Inferior parietal cortex (tissue), 1 donor: ENCODE results near the gene COG6.

Experiments used
- DNase-seq: peaks from one replicate; pipeline ENCODE4 v3.0.0-alpha.2; 2016; ENCODE audit errors: extremely low spot score

COG6 gene

DNA sequence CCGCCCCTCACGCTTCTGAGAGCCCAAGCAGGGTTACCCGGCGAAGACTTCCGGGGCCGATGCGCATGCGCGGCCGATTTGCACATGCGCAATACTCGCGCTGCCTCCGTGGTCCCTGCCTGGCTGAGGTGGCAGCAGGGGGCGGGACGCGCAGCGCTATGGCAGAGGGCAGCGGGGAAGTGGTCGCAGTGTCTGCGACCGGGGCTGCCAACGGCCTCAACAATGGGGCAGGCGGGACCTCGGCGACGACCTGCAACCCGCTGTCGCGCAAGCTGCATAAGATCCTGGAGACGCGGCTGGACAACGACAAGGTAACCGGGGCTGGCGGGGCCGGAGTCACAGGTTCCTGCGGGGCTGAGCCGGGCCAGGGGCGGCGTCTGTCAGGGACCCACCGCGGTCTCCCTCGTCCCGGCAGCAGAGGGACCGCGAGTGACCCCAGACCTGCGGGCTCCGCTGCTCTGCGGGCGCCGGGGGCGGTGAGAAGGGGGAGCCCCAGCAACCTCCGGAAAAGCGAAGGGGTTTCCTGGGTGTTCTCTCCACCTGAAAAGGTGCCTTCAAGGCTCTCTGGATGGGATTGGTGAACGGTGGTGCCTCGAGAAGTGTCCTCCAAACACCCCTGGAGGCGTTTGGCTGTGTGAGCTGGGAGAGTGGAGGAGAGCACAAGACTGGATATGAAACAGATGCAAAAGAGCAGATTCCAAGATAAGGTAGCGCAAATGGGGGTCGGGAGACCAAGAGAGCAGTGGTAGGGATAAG, at the start of gene COG6:
TSS of gene COG6 (plus strand) at position 94 of the 756 bp plus-strand sequence. CDS start at position 159, 65 bp downstream.
- peak; percentile 92 for DNase-seq

DNA sequence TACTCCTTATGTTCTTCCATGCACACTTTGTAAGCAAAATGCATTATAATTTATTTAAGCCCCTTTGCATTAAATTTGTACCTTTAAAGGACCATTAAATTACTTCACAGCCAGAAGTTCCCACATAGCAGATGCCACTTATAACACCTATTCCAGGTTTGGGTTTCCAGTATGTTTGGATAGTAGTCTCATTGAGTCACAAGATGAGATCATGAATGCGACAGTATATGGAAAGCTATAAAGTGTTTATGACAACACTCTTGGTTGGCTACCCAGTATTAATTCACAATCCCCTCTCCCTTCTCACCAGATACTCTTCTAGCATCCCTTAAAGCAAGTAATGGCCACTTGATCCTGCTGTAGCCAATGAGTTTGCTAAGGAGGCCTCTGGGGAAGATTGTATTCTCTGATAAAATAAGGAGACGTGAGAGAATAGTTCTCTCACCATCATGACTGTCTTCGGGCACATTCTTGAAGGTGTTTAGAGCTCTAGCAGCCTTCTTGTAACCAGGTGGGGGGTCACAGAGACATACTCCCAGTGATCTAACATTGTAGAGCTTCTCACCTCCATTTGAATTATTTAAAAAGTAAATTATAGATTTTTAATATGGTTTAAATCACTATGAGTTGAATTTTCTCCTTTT, 49.7 kb upstream of the COG6 start:
- DNase-seq = no peak

DNA sequence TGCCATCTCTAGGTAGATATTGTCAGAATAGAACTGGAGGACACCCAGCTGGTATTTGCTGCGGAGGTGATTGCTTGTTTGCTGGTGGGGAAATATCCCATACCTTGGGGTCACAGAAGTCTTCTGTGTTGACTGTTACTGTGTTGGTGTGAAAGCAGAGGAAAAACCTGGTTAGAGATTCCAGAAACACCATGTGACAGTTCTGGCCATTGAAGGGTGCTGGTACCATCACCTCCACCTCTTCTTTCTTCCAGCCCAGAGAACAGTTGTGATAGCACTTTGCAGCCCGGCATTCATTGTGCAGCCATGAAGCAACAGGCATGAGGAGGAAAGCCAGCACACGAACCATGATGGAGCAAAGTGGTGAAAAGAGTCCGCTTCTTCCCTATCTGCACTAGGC, 47.6 kb upstream of the COG6 start:
- no peak for DNase-seq

DNA sequence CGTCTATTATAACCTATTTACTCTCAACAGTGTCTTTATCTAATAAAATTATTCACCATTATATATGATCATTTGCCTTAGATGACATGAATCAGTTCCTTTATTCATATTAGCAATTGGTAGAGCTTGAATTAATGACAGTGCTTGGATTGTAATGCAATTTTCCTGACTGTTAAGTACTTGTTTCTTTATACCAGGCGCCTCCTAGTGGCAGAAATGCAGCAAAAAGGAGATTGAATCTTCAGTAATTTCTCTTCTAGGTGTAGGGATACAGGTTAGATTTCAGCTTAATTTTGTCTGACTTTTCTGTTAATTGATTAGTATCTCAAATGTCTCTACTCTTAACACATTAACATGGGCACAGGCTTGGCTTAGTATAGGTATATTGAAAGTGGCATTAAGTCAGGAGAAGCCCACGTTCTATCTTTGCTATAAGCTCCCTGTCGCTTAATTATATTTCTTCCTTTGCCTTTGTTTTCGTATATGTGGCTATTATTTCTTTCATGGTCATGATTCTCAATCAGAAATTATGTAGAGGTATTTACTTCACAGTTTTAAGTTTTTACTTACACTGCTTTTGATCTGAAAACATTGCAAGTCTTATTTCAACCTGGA, 43.3 kb upstream of the COG6 start:
- DNase-seq = peak; percentile 93

DNA sequence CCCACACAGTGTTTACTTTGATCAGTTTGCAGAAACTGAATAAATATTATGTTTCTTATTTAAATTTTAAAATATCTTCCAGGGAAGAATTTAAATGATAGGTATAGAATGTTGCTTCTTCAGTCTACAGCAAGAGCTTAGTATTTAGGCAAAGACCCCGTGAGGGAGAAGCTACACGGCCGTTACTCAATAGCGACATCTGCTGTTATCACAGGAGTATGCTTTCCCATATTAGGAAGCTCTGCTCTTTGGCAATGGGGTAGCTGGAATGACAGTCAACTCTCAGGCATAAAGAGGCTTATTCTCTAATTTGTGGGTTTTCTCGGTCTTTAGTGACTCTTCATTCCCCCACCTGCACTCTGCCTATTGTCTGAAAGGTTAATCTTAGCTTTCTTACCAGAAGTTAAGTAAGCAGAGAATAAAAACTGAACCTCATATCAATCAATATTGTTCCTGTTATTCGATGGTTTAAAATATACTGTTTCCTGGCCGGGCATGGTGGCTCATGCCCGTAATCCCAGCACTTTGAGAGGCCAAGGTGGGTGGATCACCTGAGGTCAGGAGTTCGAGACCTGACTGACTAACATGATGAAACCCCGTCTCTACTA, 39.3 kb upstream of the COG6 start:
- peak; percentile 91 for DNase-seq

DNA sequence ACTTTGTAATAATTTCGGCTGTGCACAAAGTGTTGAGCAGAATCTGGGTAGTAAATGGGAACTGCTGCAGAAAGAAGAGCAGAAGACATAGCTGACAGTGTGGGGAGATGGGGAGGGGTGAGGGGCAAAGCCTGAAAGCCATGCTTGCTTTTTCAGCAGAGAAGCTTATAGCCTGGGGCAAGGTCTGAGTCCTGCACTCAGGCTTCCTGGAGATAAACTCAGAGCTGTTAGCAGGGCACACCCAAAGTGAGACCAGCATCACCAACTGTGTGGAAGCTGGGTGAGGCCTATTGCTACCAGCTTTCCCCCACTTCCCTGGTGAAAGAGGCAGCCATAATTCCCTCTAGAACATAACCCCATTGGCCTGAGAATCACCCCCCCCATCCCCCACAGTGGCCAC, 36.9 kb upstream of the COG6 start:
- DNase-seq = no peak

DNA sequence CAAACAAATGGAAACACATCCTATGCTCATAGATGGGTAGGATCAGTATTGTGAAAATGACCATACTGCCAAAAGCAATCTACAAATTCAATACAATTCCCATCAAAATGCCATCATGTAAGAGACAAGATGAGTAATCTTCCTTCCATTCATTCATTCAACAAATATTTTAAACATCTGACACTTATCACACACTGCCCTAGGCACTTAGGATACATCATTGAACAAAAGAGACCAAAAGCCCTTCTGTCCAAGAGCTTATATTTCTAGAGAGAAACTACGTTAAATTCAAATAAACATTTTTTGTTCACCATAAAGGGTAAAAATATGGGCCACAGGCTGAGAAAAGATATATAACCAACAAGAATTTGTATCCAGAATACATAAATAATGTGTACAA, 32.0 kb upstream of the COG6 start:
- DNase-seq = no peak

DNA sequence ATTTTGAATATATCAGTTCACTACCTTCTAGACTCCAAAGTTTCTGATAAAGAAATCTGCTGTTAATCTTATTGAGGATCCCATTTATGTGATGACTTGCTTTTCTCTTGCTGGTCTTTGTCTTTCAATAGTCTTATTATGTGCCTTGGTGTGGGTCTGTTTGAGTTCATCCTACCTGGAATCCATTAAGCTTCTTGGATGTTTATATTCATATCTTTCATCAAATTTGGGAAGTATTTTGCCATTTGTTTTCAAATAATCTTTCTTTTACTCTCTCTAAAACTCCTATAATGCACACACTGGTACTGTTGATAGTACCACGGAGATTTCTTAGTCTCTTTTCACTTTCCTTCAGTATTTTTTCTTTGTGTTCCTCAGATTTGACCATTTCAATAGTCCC, 24.2 kb upstream of the COG6 start:
- DNase-seq = no peak

DNA sequence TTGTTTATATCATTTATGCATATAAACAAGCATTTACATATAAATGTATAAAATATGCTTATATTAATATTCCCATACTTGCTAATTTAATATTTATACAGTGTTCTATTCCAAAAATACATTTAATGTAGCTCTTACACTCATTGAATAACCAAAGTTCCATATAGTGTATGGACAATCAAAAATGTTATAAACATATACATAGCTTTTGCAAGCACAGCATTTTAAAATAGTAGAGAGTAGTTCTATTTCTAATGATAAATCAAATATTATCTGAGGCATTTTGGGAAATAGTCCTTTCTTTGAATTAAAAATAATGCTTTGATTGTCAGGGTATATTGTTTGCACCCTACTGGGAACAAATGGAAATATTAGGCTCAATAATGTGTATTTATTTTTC, 22.5 kb upstream of the COG6 start:
- DNase-seq = no peak

DNA sequence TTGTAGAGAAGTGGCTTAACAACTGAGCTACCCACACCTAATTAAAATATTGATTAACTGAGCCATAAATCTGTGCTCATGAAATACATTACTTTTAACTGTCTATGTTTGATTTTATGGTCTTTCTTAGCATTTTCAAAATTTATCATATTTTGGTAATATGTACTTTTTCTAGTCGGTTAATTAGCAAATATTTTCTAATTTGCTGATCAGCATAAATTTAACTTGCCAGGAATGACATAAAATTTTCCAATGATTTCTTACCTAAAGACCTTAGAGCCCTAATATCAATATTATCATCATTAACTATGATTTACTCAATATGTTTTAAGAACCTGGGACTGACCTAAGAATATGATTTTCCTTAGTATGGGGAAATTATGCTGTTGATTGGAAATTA, 19.9 kb upstream of the COG6 start:
- no peak for DNase-seq

DNA sequence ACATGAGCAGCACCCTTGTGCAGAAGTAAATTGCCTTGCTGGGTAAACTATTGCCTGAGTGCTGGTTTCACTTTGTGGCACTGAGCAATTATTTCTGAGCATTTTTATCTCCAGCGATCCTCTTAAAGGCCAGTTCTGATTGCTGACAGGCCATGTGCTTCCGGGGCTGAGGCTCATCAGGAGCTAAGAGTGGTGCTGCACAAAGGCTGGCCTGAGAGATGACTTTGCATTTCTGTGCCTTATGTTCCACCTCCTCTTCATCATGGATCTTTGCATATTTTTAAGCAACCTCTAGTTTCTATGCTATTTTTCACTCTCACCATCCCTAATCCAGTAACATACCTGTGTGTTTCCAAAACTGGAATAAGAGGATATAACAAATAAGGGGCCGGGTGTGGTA, 17.6 kb upstream of the COG6 start:
- DNase-seq = no peak

DNA sequence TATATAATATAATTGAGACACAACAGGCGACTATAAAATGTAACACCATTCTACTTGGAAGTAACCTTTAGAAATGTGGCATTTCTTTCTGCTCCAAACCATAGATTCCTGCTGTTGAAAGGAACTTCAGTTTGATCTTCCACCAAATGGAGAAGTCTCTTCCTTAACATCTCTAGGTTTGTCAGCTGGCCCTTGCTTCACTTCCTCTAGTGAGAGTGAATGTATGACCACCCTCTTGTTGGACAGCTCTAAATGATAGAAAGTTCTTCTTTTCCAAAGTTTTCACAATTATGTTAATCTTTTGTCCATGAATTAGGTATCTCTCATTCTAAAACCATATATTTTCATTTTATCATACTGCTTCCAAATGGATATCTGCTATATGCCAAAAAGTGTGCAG, 13.8 kb upstream of the COG6 start:
- no peak for DNase-seq

DNA sequence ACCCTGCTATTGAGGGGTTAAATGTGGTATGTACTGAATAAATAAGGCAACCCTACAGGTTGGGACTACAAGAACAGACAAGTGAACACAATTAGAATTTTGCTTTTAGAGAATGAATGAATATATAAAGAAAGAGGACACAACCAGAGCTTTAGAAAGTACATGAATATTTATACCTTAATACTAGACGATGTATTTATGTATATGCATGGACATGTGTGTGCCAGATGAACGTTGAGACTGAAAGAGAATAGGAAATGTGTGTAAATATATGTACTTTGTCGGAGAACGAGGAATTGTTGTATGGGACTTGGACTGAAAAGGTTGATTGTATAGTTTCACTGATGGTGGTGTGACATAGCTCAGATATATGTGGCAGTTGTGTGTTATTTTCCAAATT, 9.3 kb upstream of the COG6 start:
- no peak for DNase-seq

DNA sequence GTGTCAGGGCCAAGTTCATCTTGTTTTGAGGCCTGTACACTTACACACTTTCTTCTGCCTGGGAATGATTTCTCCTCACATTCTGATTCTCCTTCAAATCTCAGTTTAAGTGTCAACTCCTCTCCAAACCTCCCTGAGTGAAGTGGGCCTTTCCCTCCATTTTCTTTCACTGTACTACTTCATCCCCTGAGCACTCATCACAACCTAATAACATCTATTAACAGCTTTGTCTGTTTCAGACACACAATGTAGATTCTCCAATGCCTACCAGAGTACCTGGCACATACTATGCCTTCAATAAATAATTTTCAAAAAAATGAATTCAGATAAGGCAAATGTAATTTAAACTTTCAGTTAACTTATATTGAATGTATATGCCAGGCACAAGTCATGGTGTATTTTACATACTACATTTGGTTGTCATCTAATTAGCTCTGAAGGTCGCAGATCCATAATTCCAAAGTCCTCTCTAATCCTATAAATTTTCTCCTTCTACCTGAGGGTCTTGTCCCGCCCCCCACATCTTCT, 357 bp upstream of the COG6 start:
- DNase-seq = no peak

DNA sequence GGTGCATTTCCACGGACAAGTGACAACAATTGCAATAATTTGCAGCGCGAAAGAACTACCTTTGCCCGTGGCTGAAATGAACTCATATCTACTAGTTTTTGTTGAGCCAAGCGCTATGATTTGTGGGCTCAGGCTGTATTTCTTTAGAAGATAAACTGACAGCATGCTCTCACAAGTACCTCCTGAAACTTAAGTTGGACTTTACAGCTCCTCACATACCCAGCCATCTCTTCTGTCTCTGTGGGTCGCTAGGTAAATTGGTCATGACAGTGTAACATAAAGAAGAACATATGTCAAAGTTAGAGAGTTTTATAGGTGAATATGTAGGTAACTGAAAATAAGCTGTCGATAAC, 839 bp downstream of the COG6 start:
- no peak for DNase-seq

DNA sequence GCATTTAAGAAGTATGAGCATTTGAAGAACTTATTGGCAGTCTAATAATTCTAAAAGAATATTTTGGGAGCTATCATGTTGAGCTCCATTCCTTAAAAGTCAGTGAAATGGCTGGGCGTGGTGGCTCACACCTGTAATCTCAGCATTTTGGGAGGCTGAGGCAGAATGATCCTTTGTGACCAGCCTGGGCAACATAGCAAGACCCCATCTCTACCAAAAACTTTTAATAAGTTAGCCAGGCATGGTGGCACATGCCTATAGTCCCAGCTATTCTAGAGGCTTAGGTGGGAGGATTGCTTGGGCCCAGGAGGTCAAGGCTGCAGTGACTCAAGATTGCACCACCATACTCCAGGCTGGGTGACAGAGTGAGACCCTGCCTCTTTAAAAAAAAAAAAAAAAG, 8.0 kb downstream of the COG6 start:
- DNase-seq = no peak

DNA sequence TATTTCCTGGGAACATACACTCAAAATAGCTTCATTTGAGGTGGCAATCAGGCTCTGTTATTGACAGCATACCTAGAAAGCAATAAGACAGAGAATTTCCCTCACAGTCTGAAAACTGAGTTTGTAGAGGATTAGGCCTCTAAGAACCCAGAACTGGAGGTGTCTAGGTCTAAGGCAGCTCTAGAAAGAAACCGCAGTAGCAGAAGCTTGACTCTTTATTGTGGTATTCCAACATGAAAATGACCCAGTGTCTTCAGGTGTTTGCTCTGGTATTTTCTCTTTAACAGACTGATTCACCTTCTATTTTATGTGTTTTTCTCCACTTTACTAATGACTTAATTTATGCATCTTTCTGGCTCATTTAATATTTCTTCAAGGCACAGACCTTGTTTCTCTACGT, 8.5 kb downstream of the COG6 start:
- DNase-seq = no peak

DNA sequence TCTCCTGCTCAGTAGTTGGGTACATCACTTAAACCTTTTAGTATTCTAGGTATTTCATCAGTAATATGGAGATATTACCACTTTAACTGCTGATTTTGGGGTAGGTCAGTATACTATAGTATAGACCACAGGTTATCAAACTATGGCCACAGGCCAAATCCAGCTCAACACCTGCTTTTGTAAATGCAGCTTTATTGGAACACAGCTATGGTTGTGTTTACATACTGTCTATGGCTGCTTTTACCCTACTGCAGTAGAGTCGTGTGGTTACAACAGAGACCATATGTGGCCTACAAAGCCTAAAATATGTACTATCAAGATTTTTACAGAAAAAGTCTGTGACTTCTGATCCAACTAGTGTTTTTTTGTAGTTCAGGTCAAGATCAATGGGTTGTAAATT, 10.3 kb downstream of the COG6 start:
- DNase-seq = no peak

DNA sequence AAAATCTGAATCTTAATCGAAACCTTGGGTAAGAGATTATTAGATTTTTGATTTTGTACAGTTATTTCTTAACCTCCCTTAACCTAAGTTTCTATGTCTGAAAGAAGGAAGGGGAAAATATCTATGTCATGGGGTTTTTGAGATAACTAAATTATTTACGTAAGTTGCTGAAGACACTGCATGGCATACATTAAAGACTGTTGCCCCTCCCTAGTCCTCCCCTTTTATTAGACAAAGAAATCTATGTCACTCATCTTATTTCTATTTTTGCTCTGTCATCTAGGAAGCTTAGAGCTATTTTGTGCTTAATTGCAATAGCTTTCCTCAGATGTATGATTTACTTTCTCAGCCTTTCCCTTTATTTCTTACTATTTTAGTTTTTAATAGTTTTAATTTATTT, 15.0 kb downstream of the COG6 start:
- DNase-seq = no peak

DNA sequence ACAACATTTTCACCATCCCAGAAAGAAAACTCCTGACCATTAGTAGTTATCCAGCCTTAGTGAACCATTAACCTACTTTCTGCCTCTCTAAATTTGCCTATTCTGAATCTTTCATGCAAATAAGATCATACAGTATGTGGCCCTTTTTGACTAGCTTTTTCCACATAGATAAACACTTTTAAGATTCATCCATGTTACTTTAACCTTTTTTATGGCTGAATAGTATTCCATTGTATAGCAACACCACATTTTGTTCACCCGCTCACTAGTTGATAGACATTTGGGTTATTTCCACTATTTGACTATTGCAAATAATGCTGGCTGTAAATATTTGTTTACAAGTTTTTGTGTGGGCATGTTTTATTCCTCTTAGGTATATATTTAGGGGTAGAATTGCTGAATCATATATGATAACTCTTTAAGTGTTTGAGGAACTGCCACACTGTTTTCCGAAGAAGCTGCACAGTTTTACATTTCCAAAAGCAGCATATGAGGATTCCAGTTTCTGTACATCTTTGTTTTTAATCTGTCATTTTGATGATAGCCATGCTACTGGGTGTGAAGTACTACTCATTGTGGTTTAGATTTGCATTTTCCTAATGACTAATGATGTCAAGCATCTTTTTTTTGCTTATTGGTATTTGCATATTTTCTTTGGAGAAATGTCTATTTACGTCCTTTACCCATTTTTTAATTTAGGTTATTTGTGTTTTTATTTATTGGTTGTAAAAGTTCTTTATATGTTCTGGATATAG, 17.1 kb downstream of the COG6 start:
- DNase-seq = no peak

DNA sequence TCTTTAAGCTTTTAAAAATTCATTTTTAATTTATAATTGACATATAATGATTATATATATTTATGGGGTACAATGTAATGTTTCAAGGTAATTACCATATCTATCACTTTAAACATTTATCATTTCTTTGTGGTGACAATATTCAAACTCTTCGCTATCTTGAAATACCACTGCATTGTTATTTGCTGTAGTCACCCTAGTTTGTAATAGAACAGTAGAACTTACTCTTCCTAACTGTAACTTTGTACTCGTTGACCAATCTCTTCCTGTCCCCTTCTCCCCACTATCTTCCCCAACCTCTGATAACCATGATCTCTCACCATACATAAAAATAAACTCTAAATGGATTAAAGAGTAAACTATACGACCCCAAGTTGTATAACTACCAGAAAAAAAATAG, 20.4 kb downstream of the COG6 start:
- DNase-seq = no peak

DNA sequence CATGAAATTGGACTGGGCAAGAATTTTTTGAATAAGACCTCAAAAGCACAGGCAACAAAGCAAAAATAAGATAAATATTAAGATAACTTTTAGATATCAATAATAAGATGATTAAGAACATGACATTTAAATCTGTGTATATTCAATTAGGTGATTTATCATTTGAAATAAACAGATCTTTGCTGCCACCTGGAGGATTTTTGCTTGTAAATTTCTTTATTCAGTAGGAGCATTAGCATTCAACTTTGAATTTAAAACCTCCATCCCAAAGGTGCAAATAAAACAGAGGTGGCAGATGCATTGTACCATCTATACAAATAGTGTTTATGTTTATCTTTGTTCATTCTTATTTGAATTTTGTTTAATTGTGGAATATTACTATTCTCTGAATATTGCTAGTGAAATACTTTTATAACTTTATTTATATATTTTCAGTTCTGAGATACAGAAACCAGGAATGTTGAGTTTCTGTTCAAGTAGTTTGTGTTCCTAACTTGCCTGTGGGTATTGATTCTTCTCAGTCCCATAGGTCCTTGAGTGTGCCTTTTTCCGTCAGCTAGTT, 20.9 kb downstream of the COG6 start:
- DNase-seq = peak; percentile 83
